Stomach (tissue), 9 donors: Measurements from ENCODE around the gene ZNF827. TPM values are rescaled to one million over a fixed set of nuclear protein-coding genes. Genes with fewer than 3 reads are reported as not detected.

Source experiments
- DNase-seq, 2 donors: peaks; one replicate each; pipeline versions ENCODE4 v3.0.0 to v3.0.0-alpha.2; 2013 to 2019
- H3K27ac ChIP-seq, 5 donors: fragments of 200-600 bp in 4 of 5; sonication (generic) in 4 of 5; one replicate each; pipeline ENCODE4 v1.5.1; 2013 to 2019; ENCODE audit warnings: mild to moderate bottlenecking in 1 of 5, moderate library complexity in 1 of 5
- H3K27me3 ChIP-seq, 3 donors: fragments of 200-600 bp; sonication (generic); one replicate each; pipeline ENCODE4 v1.5.1; 2017 to 2019; ENCODE audit warnings: mixed run types in 1 of 3
- H3K36me3 ChIP-seq, 4 donors: fragments of 200-600 bp; sonication (generic); 1 replicate in 3 of 4; 2 replicates in 1 of 4; pipeline ENCODE4 v1.5.1; 2016 to 2019
- H3K4me1 ChIP-seq, 4 donors: fragments of 200-600 bp; sonication (generic); one replicate each; pipeline ENCODE4 v1.5.1; 2016 to 2019
- H3K4me3 ChIP-seq, 4 donors: fragments of 200-600 bp; sonication (generic) in 3 of 4; one replicate each; pipeline ENCODE4 v1.5.1; 2016 to 2019; ENCODE audit warnings: mild to moderate bottlenecking in 1 of 4
- H3K9me3 ChIP-seq, 4 donors: fragments of 200-600 bp; sonication (generic); one replicate each; pipeline ENCODE4 v1.5.1; 2016 to 2019
- EP300 ChIP-seq: sonication (generic); formaldehyde crosslinking; IDR thresholded peaks from one replicate; pipeline ENCODE4 v1.6.1; 2017; ENCODE audit warnings: antibody characterized with exemption
- POLR2A ChIP-seq, 4 donors: fragments of 450-650 bp; IDR thresholded peaks; one replicate each; pipeline ENCODE4 v1.6.1; 2016; ENCODE audit warnings: antibody characterized with exemption in 4 of 4, control low read depth in 2 of 4, mild to moderate bottlenecking in 1 of 4, moderate library complexity in 1 of 4
- POLR2AphosphoS5 ChIP-seq, 3 donors: sonication (generic); formaldehyde crosslinking; IDR thresholded peaks; one replicate each; pipeline ENCODE4 v1.6.1; 2016; ENCODE audit warnings: antibody characterized with exemption in 3 of 3
- WGBS, 5 donors: extraction: QIAGEN DNeasy Blood & Tissue Kit in 3 of 5; methylation state at CpG; one replicate each; pipeline versions ENCODE4 v1.1.5 to v1.1.7; 2013 to 2018; 5-methylcytosine and 5-hydroxymethylcytosine counted together
- intact Hi-C: fragments of 100-400 bp; cut with DNase I; formaldehyde crosslinking; loops from one replicate; pipeline ENCODE4 v1.15.1; 2023; ENCODE audit warnings: low total_unique reads
- polyA plus RNA-seq, 3 donors: library from polyadenylated mRNA; stranded (reverse); fragments of 200-250 nt; gene quantifications; one replicate each; pipeline ENCODE4 v1.2.3, GENCODE V29; 2013
- total RNA-seq, 5 donors: library from RNA; depleted of rRNA; stranded (reverse); fragments of >200 nt; gene quantifications; one replicate each; pipeline versions ENCODE4 v1.1.0 to v1.2.3, GENCODE V29; 2014 to 2016
- TF ChIP-seq, protein P1 (sequence below), 7 experiments: fragments of 450-650 bp in 4 of 7; fragments of 200-600 bp in 3 of 7; sonication (generic) in 3 of 7; IDR thresholded peaks; one replicate each; pipeline ENCODE4 v1.5.1; 2016 to 2019; ENCODE audit warnings: antibody characterized with exemption in 7 of 7, control low read depth in 2 of 7, mild to moderate bottlenecking in 1 of 7
- donor health status: healthy with polysubstance abuse.
- donor health status: Bipolar disorder and iron deficiency.
- donor health status: healthy.

The ZNF827 gene
- total and polyA plus RNA-seq, 8 donors, result 1.7 to 109 (median 13.5) TPM

DNA sequence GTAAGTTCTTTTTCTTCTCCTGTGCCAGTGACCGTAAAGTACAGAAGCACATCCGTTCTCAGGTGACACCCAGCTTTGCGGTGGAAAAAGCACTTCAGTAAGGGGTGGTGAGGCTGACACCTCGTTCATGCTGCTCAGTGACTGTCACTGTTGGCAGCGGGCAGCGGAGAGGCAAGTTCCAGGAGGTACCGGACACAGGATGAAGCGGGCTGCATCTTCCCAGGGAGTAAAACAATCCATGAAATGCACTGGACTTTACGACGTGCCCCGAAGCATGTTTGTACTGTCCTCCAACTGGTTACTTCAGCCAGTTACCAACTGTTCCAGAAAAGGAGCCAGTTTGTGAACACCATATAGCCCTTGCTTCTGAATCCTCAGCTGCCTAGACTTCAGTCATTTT, 110.7 kb downstream of the ZNF827 start:
- Histone ChIP-seq H3K27me3 (no peaks in the 10 kb centered on the region), H3K9me3 (no peaks in the 10 kb centered on the region), H3K4me3 (no peak overlapping the region), H3K4me1 (no peaks in the 10 kb centered on the region), H3K36me3 (peaks cover 0 to 41% (median 7%) of the 10 kb centered on the region in 4 donors), H3K27ac (no peak overlapping the region)
- intact Hi-C loops, result no loop called here
- TF ChIP-seq POLR2A (IDR thresholded peaks at IDR 0.05) (no peak), POLR2AphosphoS5 (IDR thresholded peaks at IDR 0.05) (no peak), EP300 (no peak)
- TF ChIP-seq, protein P1, sequence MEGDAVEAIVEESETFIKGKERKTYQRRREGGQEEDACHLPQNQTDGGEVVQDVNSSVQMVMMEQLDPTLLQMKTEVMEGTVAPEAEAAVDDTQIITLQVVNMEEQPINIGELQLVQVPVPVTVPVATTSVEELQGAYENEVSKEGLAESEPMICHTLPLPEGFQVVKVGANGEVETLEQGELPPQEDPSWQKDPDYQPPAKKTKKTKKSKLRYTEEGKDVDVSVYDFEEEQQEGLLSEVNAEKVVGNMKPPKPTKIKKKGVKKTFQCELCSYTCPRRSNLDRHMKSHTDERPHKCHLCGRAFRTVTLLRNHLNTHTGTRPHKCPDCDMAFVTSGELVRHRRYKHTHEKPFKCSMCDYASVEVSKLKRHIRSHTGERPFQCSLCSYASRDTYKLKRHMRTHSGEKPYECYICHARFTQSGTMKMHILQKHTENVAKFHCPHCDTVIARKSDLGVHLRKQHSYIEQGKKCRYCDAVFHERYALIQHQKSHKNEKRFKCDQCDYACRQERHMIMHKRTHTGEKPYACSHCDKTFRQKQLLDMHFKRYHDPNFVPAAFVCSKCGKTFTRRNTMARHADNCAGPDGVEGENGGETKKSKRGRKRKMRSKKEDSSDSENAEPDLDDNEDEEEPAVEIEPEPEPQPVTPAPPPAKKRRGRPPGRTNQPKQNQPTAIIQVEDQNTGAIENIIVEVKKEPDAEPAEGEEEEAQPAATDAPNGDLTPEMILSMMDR (IDR thresholded peaks at IDR 0.05), result no peak
- 86 to 92% (median 90%) methylated on average over 11 of the region's 11 CpGs for WGBS, 5 donors
- no peak for DNase-seq

DNA sequence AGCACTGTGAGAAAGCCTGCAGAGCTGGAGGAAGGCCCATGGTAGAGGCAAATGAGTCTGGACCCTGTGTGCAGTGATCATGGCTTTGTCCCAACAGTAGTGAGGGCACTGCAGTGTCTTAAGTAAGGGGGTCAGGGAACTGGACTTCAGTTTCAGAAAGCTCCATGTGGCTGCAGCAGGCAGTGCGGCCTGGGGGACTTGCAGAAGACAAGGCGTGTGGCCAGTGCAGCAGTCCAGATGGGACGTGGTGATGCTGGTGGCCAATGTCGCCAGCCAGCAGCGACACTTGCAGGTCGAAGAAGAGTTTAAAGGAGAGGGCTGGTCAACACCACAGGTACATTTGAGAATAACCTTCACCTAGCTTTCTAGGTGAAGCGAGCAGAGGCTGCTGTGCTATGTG, 113.4 kb downstream of the ZNF827 start:
- Histone ChIP-seq H3K4me3 (no peak overlapping the region), H3K9me3 (no peaks in the 10 kb centered on the region), H3K27me3 (no peaks in the 10 kb centered on the region), H3K27ac (no peak overlapping the region), H3K36me3 (peaks cover 0 to 33% (median 10%) of the 10 kb centered on the region in 4 donors), H3K4me1 (peaks cover 0 to under 1% (median 0%) of the 10 kb centered on the region in 4 donors)
- WGBS, 5 donors, result 89 to 98% (median 96%) methylated on average over 7 of the region's 7 CpGs
- intact Hi-C loops, result no loop called here
- TF ChIP-seq, protein P1 (IDR thresholded peaks at IDR 0.05), result no peak
- TF ChIP-seq POLR2AphosphoS5 (IDR thresholded peaks at IDR 0.05) (no peak), EP300 (no peak), POLR2A (IDR thresholded peaks at IDR 0.05) (no peak)
- no peak for DNase-seq

GRCh38 chr4:145824463-145824862, 114.2 kb downstream of the ZNF827 start:
- peaks cover 0 to 33% (median 13%) of the 10 kb centered on the region in 4 donors for H3K36me3 ChIP-seq
- no peak overlapping the region for H3K4me3 ChIP-seq
- intact Hi-C loops, result no loop called here
- H3K9me3 ChIP-seq, result no peaks in the 10 kb centered on the region
- no peaks in the 10 kb centered on the region for H3K27me3 ChIP-seq
- peaks cover 0 to 7% (median 0%) of the 10 kb centered on the region in 4 donors for H3K4me1 ChIP-seq
- no peak for DNase-seq
- no peak overlapping the region for H3K27ac ChIP-seq
- 92 to 100% (median 93%) methylated on average over 3 of the region's 3 CpGs for WGBS, 5 donors
- no peak for TF ChIP-seq EP300
- no peak for TF ChIP-seq POLR2A (IDR thresholded peaks at IDR 0.05)

GRCh38 chr4:145823743-145824142, 114.9 kb downstream of the ZNF827 start:
- intact Hi-C loops, result no loop called here

DNA sequence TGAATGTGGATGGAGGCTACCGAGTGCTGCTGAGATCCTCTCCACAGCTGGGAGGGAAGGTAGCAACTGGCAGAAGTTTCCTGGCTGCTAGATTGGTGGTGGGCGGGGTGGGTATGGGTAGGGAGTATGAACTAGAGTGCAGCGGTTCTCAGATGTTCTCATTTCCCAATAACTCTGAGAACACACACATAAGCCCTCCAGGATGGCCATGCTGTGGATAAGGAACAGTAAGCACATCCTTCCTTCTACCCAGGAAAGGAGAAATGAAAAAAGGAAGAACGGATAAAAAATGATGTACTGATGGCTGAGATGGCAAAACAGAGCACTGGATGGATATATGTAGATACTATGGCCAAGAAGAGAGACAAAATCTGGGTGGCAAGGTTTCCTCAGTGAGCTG, 116.0 kb downstream of the ZNF827 start:
- peaks cover 0 to 13% (median 0%) of the 10 kb centered on the region in 4 donors for H3K4me1 ChIP-seq
- no peak for DNase-seq
- intact Hi-C loops, result no loop called here
- H3K4me3 ChIP-seq, result no peak overlapping the region
- no peak overlapping the region for H3K27ac ChIP-seq
- peaks cover 0 to 26% (median 13%) of the 10 kb centered on the region in 4 donors for H3K36me3 ChIP-seq
- TF ChIP-seq POLR2A (IDR thresholded peaks at IDR 0.05) (no peak), EP300 (no peak), POLR2AphosphoS5 (IDR thresholded peaks at IDR 0.05) (no peak)
- TF ChIP-seq, protein P1 (IDR thresholded peaks at IDR 0.05), result no peak
- no peaks in the 10 kb centered on the region for H3K9me3 ChIP-seq
- 78 to 94% (median 87%) methylated on average over 4 of the region's 4 CpGs for WGBS, 5 donors
- H3K27me3 ChIP-seq, result no peaks in the 10 kb centered on the region

More at GRCh38 chr4:145823743-145824142, 114.9 kb downstream of the ZNF827 start:
- Histone ChIP-seq H3K36me3 (peaks cover 0 to 33% (median 13%) of the 10 kb centered on the region in 4 donors), H3K4me1 (peaks cover 0 to 12% (median 0%) of the 10 kb centered on the region in 4 donors), H3K4me3 (no peak overlapping the region), H3K27ac (no peak overlapping the region), H3K9me3 (no peaks in the 10 kb centered on the region), H3K27me3 (no peaks in the 10 kb centered on the region)
- TF ChIP-seq POLR2AphosphoS5 (IDR thresholded peaks at IDR 0.05) (no peak), POLR2A (IDR thresholded peaks at IDR 0.05) (no peak), EP300 (no peak)
- TF ChIP-seq, protein P1 (IDR thresholded peaks at IDR 0.05), result no peak
- DNase-seq, result no peak
- 81 to 93% (median 91%) methylated on average over 4 of the region's 4 CpGs for WGBS, 5 donors
